Kidney (tissue), 14 donors: ENCODE measurements around the gene POLR2L. TPM values are rescaled to one million over a fixed set of nuclear protein-coding genes. Genes with fewer than 3 reads are reported as not detected.

ENCODE experiments used
- DNase-seq, 5 donors: peaks; one replicate each; pipeline ENCODE4 v3.0.0-alpha.2; 2013 to 2020
- FAIRE-seq: peaks from 2 replicates; lab custom pipeline; 2012; peaks lifted over from hg19 to GRCh38; lab: Jason Lieb, UNC
- H3K27ac ChIP-seq, 2 donors: one replicate each; pipeline ENCODE4 v1.7.0; 2013; ENCODE audit warnings: low read depth in 2 of 2, low read length in 2 of 2, inconsistent platforms in 1 of 2
- H3K27me3 ChIP-seq: one replicate; pipeline ENCODE4 v1.7.1; 2013; ENCODE audit warnings: low read length, inconsistent platforms; ENCODE audit not compliant: control insufficient read depth, insufficient read depth
- H3K36me3 ChIP-seq, 3 donors: one replicate each; pipeline versions ENCODE4 v1.7.0 to v1.7.1; 2013; ENCODE audit warnings: low read length in 3 of 3, control low read depth in 1 of 3, inconsistent platforms in 1 of 3; ENCODE audit not compliant: insufficient read depth in 3 of 3, control insufficient read depth in 2 of 3
- H3K4me1 ChIP-seq, 3 donors: one replicate each; pipeline versions ENCODE4 v1.7.0 to v1.7.1; 2013; ENCODE audit warnings: low read length in 3 of 3, inconsistent platforms in 1 of 3, low read depth in 1 of 3; ENCODE audit not compliant: control insufficient read depth in 2 of 3, insufficient read depth in 2 of 3
- H3K4me3 ChIP-seq, 3 donors: one replicate each; pipeline versions ENCODE4 v1.7.0 to v1.8.1; 2013; ENCODE audit warnings: low read length in 3 of 3, control low read depth in 1 of 3, inconsistent platforms in 1 of 3
- H3K9ac ChIP-seq, 3 donors: one replicate each; pipeline versions ENCODE4 v1.7.0 to v1.7.1; 2013; ENCODE audit warnings: low read length in 3 of 3, control low read depth in 1 of 3, inconsistent platforms in 1 of 3
- H3K9me3 ChIP-seq, 3 donors: one replicate each; pipeline versions ENCODE4 v1.7.0 to v1.7.1; 2013; ENCODE audit warnings: low read length in 3 of 3, control low read depth in 1 of 3, inconsistent platforms in 1 of 3; ENCODE audit not compliant: control insufficient read depth in 2 of 3, insufficient read depth in 1 of 3
- CTCF ChIP-seq: IDR thresholded peaks from 3 replicates; pipeline ENCODE4 v1.5.1; 2012; ENCODE audit warnings: mild to moderate bottlenecking, moderate library complexity, borderline replicate concordance; ENCODE audit not compliant: insufficient read depth; ENCODE audit errors: extremely low read depth
- intact Hi-C: fragments of 100-400 bp; cut with DNase I; formaldehyde crosslinking; loops from one replicate; pipeline ENCODE4 v1.11.1; 2022
- polyA plus RNA-seq: library from polyadenylated mRNA; stranded (reverse); fragments of 350-450 nt; fragmentation: Illumina TruSeq; extraction: RNeasy Lipid Tissue Mini Kit (QIAGEN cat#74804); gene quantifications from one replicate; pipeline ENCODE4 v1.2.3, GENCODE V29; 2014; ENCODE audit warnings: low read depth, low replicate concordance; ENCODE audit not compliant: insufficient read depth
- total RNA-seq: library from RNA; stranded (reverse); fragmentation: NEBNext Ultra II Directional; extraction: Animal tissue kit (Norgen Biotek cat#: 25700); gene quantifications from one replicate; pipeline ENCODE4 v1.2.1, GENCODE V29; 2021
- donor health status: control.
- donor health status: control.
- donor health status: control.
- donor health status: control.
- donor health status: control.
- donor health status: DM: yes; HTN: yes; CAD: no.
- donor health status: Normal renal cell carcinoma (clear cell type).

Gene POLR2L
- total and polyA plus RNA-seq, 2 donors from 2014 or later: 107 to 376 TPM

GRCh38 chr11:829176-829846 is 13.0 kb downstream of the POLR2L start:
- TF ChIP-seq CTCF: no peak
- intact Hi-C loops: no loop called here
- peak overlapping the region in 1 of 3 donors; percentile 46 for H3K9ac ChIP-seq
- DNase-seq (peak in 1 of 5 donors; percentile 92), FAIRE-seq (no peak)
- no peaks in the 10 kb centered on the region for H3K9me3 ChIP-seq
- peaks cover 0 to 49% (median 17%) of the 10 kb centered on the region in 3 donors for H3K4me1 ChIP-seq
- H3K36me3 ChIP-seq: no peaks in the 10 kb centered on the region
- H3K27ac ChIP-seq: peak overlapping the region; percentile 23 to 63
- H3K4me3 ChIP-seq: peak overlapping the region in 2 of 3 donors; percentile 45 to 51
- H3K27me3 ChIP-seq: no peaks in the 10 kb centered on the region

GRCh38 chr11:828506-829175 is 13.7 kb downstream of the POLR2L start:
- Histone ChIP-seq H3K36me3 (no peaks in the 10 kb centered on the region), H3K27me3 (no peaks in the 10 kb centered on the region), H3K9ac (peak overlapping the region in 1 of 3 donors; percentile 46), H3K27ac (peak overlapping the region; percentile 23 to 63), H3K4me3 (peak overlapping the region in 1 of 3 donors; percentile 51), H3K4me1 (peaks cover 0 to 45% (median 15%) of the 10 kb centered on the region in 3 donors), H3K9me3 (no peaks in the 10 kb centered on the region)
- no peak for FAIRE-seq
- no peak for DNase-seq
- intact Hi-C loops: no loop called here
- no peak for TF ChIP-seq CTCF

- H3K36me3 ChIP-seq: no peaks in the 10 kb centered on the region
- DNase-seq: no peak
- H3K9me3 ChIP-seq: no peaks in the 10 kb centered on the region
- intact Hi-C loops: no loop called here
- peak within 1 kb of the TSS in 1 of 3 donors; percentile 21 for H3K4me3 ChIP-seq
- no peaks in the 10 kb centered on the region for H3K27me3 ChIP-seq
- peaks cover 0 to 45% (median 15%) of the 10 kb centered on the region in 3 donors for H3K4me1 ChIP-seq
- FAIRE-seq: no peak
- TF ChIP-seq CTCF: no peak
- H3K27ac ChIP-seq: peak within 1 kb of the TSS; percentile 23 to 63
- peak within 1 kb of the TSS in 2 of 3 donors; percentile 6 to 46 for H3K9ac ChIP-seq
Observed at GRCh38 chr11:827897-828192, 14.5 kb downstream of the POLR2L start, which contains the start of gene CRACR2B. Gene CRACR2B (plus strand): TSS chr11:827919. CDS start chr11:828608, 689 bp downstream.
